Measurements from ENCODE around the gene ZFYVE1. TPM values are rescaled to one million over a fixed set of nuclear protein-coding genes. Genes with fewer than 3 reads are reported as not detected.

ZFYVE1 gene
- total and polyA plus RNA-seq, 2 donors (not counting 1 experiment from before 2014, with no cell fraction given), result 17.6 to 22.3 TPM

GRCh38 chr14:72999316-72999715 lies 27.6 kb downstream of the ZFYVE1 start:
- H3K9me3 ChIP-seq (ENCODE audit: control extremely low read depth in 1 of 3, control insufficient read depth in 2 of 3, insufficient read depth in 1 of 3, low read length in 2 of 3), result no peaks in the 10 kb centered on the region
- H4K20me1 ChIP-seq (ENCODE audit: control insufficient read depth, insufficient read depth, low read length, poor library complexity, severe bottlenecking), result peaks cover 7% of the 10 kb centered on the region
- H3K27me3 ChIP-seq (replicated peaks in 1 of 4; ENCODE audit: control extremely low read depth in 1 of 4, control insufficient read depth in 3 of 4, insufficient read depth in 4 of 4, low read length in 3 of 4), result no peaks in the 10 kb centered on the region
- no peak overlapping the region for H2AFZ ChIP-seq (ENCODE audit: insufficient read depth, low read depth, low read length, poor library complexity, severe bottlenecking)
- peaks cover 4 to 37% of the 10 kb centered on the region in 2 experiments for H3K36me3 ChIP-seq (replicated peaks in 1 of 2; ENCODE audit: control extremely low read depth in 1 of 2, control insufficient read depth in 1 of 2, extremely low read depth in 1 of 2, insufficient read depth in 2 of 2, low read length in 1 of 2)
- no peak overlapping the region for H3K27ac ChIP-seq (ENCODE audit: low read length in 2 of 2)
- peaks cover 16% of the 10 kb centered on the region for H3K79me2 ChIP-seq (ENCODE audit: control insufficient read depth, insufficient read depth, low read length)
- intact Hi-C loops (cut with micrococcal nuclease), result no loop called here
- H3K4me1 ChIP-seq (ENCODE audit: control insufficient read depth in 2 of 2, insufficient read depth in 2 of 2, low read length in 2 of 2), result no peaks in the 10 kb centered on the region
- no peak overlapping the region for H3K9ac ChIP-seq (ENCODE audit: low read length)
- Mint-ChIP-seq H3K27me3 (no peaks in the 10 kb centered on the region), H3K27ac (no peak overlapping the region), H3K4me1 (peaks cover 2% of the 10 kb centered on the region), H3K9me3 (ENCODE audit: insufficient read depth) (no peaks in the 10 kb centered on the region), H3K4me3 (no peak overlapping the region)
- DNase-seq, result no peak
- ChIA-PET POLR2A (no interaction called here), CTCF (no interaction called here)
- ATAC-seq (ENCODE audit: low read depth), result no peak
- TF ChIP-seq EZH2 (IDR thresholded peaks at IDR 0.05; ENCODE audit: borderline replicate concordance, insufficient read depth, low read depth, low read length, poor library complexity, severe bottlenecking) (no peak), CTCF (IDR thresholded peaks at IDR 0.05) (no peak)
- WGBS (ENCODE audit: insufficient coverage), result 100% methylated on average over 1 of the region's 4 CpGs
- H3K4me2 ChIP-seq (replicated peaks; ENCODE audit: low read depth, low read length, poor library complexity, severe bottlenecking), result no peak overlapping the region
- no peak overlapping the region for H3K4me3 ChIP-seq (ENCODE audit: control extremely low read depth in 1 of 5, extremely low read depth in 1 of 5, insufficient read depth in 1 of 5, low read depth in 2 of 5, low read length in 4 of 5)

- Mint-ChIP-seq H3K9me3 (ENCODE audit: insufficient read depth) (no peaks in the 10 kb centered on the region), H3K27me3 (no peaks in the 10 kb centered on the region), H3K27ac (no peak overlapping the region), H3K4me1 (peaks cover 2% of the 10 kb centered on the region), H3K4me3 (no peak overlapping the region)
- no peak overlapping the region for H3K4me3 ChIP-seq (ENCODE audit: control extremely low read depth in 1 of 5, extremely low read depth in 1 of 5, insufficient read depth in 1 of 5, low read depth in 2 of 5, low read length in 4 of 5)
- no peak overlapping the region for H2AFZ ChIP-seq (ENCODE audit: insufficient read depth, low read depth, low read length, poor library complexity, severe bottlenecking)
- 100% methylated on average over 1 of the region's 2 CpGs for WGBS (ENCODE audit: insufficient coverage)
- H3K27ac ChIP-seq (ENCODE audit: low read length in 2 of 2), result no peak overlapping the region
- DNase-seq (no peak), ATAC-seq (ENCODE audit: low read depth) (no peak)
- H3K9me3 ChIP-seq (ENCODE audit: control extremely low read depth in 1 of 3, control insufficient read depth in 2 of 3, insufficient read depth in 1 of 3, low read length in 2 of 3), result no peaks in the 10 kb centered on the region
- ChIA-PET CTCF (interaction anchor here (0.7 to 0.8 kb wide), 2 partner anchors 29 to 63 kb away, joined by 3 read pairs; no protein-coding TSS in a partner anchor), POLR2A (interaction anchor here (0.5 to 0.7 kb wide), 2 partner anchors 96 to 1431 kb away, joined by 4 to 10 read pairs; no protein-coding TSS in a partner anchor)
- no peak overlapping the region for H3K4me2 ChIP-seq (replicated peaks; ENCODE audit: low read depth, low read length, poor library complexity, severe bottlenecking)
- peaks cover 4 to 36% of the 10 kb centered on the region in 2 experiments for H3K36me3 ChIP-seq (replicated peaks in 1 of 2; ENCODE audit: control extremely low read depth in 1 of 2, control insufficient read depth in 1 of 2, extremely low read depth in 1 of 2, insufficient read depth in 2 of 2, low read length in 1 of 2)
- no peak overlapping the region for H3K9ac ChIP-seq (ENCODE audit: low read length)
- no peaks in the 10 kb centered on the region for H4K20me1 ChIP-seq (ENCODE audit: control insufficient read depth, insufficient read depth, low read length, poor library complexity, severe bottlenecking)
- intact Hi-C loops (cut with micrococcal nuclease), result no loop called here
- peaks cover 15% of the 10 kb centered on the region for H3K79me2 ChIP-seq (ENCODE audit: control insufficient read depth, insufficient read depth, low read length)
- H3K4me1 ChIP-seq (ENCODE audit: control insufficient read depth in 2 of 2, insufficient read depth in 2 of 2, low read length in 2 of 2), result no peaks in the 10 kb centered on the region
- no peaks in the 10 kb centered on the region for H3K27me3 ChIP-seq (replicated peaks in 1 of 4; ENCODE audit: control extremely low read depth in 1 of 4, control insufficient read depth in 3 of 4, insufficient read depth in 4 of 4, low read length in 3 of 4)
- no peak for TF ChIP-seq EZH2 (IDR thresholded peaks at IDR 0.05; ENCODE audit: borderline replicate concordance, insufficient read depth, low read depth, low read length, poor library complexity, severe bottlenecking)
- no peak for TF ChIP-seq CTCF (IDR thresholded peaks at IDR 0.05)
Measured at GRCh38 chr14:72998252-72998903, 28.5 kb downstream of the ZFYVE1 start.
